ENCODE results near the gene CPO.

Gene CPO

GRCh38 chr2:206981086-206981674 lies 41.9 kb downstream of the CPO start:
- H3K9me3 ChIP-seq (ENCODE audit: low read length): no peaks in the 10 kb centered on the region

GRCh38 chr2:206981739-206982340 lies 42.5 kb downstream of the CPO start:
- H2AFZ ChIP-seq (ENCODE audit: low read depth, low read length): no peak overlapping the region
- no peak overlapping the region for H3K4me3 ChIP-seq (ENCODE audit: low read length)
- peaks cover 27% of the 10 kb centered on the region for H3K27me3 ChIP-seq (ENCODE audit: insufficient read depth, low read length)
- H3K4me1 ChIP-seq (ENCODE audit: insufficient read depth, low read length): peaks cover 8% of the 10 kb centered on the region
- no peaks in the 10 kb centered on the region for H3K36me3 ChIP-seq (ENCODE audit: insufficient read depth, low read length)
- no peaks in the 10 kb centered on the region for H3K9me3 ChIP-seq (ENCODE audit: low read length)

More at GRCh38 chr2:206981086-206981674, 41.9 kb downstream of the CPO start:
- Histone ChIP-seq H2AFZ (ENCODE audit: low read depth, low read length) (no peak overlapping the region), H3K36me3 (ENCODE audit: insufficient read depth, low read length) (no peaks in the 10 kb centered on the region), H3K4me1 (ENCODE audit: insufficient read depth, low read length) (peaks cover 8% of the 10 kb centered on the region), H3K4me3 (ENCODE audit: low read length) (no peak overlapping the region), H3K27me3 (ENCODE audit: insufficient read depth, low read length) (peaks cover 33% of the 10 kb centered on the region)

DNA sequence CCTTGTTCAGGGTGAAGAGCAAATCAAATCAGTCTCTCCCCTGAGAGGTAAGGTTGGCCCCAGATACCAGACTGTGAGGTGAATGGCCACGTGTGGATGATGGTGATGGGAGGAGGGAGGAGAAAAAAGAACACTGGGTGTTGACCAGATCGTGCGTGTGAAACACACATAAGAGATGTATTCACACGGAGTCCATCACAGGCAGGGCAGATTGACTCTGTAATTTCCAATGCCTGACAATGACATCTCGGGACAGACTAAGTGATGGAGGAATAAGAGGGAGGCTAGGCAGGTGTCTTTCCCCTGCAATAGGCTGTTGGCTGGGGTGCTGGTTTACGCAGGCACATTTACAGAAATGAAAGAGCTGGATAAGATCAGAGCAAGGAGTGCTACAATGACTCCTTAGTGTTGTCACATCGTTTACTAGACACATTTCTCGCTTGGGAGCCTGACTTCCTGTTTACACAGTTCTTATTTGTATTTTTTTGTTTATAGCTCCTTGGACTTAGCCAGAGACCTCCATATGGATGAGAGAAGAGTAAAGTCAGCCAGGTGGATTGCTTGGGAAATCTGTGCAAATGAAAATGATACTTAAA lies 43.1 kb downstream of the CPO start:
- Histone ChIP-seq H3K9me3 (ENCODE audit: low read length) (no peaks in the 10 kb centered on the region), H3K36me3 (ENCODE audit: insufficient read depth, low read length) (no peaks in the 10 kb centered on the region), H3K4me1 (ENCODE audit: insufficient read depth, low read length) (peaks cover 8% of the 10 kb centered on the region), H3K4me3 (ENCODE audit: low read length) (no peak overlapping the region), H2AFZ (ENCODE audit: low read depth, low read length) (no peak overlapping the region), H3K27me3 (ENCODE audit: insufficient read depth, low read length) (peaks cover 21% of the 10 kb centered on the region)

DNA sequence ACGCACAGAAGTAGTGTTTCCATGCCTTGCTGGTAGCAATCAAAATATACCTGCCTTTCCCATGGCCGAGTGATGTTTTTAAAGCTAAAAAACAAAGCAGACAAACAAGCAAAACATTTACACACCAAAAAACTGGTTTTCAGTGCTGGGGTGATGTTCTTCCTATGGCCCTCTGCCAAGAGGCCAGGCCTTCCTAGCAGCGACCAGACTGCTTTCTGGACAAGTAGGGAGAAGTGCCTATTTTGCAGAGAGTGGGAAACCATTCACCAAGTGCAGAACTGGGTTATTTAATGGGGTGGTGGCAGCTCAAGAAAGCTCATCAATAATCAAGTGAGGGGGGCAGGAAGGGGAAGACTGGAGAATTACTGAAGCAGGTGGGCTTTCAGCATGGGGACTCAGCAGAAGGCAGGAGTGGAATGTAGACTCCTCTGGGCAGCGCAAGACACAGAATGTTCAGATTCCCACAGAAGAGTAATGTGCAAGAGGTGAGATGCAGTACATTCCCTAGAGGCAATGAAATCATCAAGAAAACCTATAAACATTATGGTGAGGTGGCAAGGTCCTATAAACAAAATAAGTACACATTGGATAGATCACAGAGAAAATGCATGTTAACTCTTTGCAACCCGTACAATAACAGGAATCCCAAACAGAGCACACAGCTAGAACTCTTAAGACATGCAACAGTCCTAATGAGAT lies 44.0 kb downstream of the CPO start:
- no peak overlapping the region for H2AFZ ChIP-seq (ENCODE audit: low read depth, low read length)
- H3K27me3 ChIP-seq (ENCODE audit: insufficient read depth, low read length): peaks cover 15% of the 10 kb centered on the region
- no peaks in the 10 kb centered on the region for H3K36me3 ChIP-seq (ENCODE audit: insufficient read depth, low read length)
- peaks cover 8% of the 10 kb centered on the region for H3K4me1 ChIP-seq (ENCODE audit: insufficient read depth, low read length)
- no peak overlapping the region for H3K4me3 ChIP-seq (ENCODE audit: low read length)
- H3K9me3 ChIP-seq (ENCODE audit: low read length): no peaks in the 10 kb centered on the region

DNA sequence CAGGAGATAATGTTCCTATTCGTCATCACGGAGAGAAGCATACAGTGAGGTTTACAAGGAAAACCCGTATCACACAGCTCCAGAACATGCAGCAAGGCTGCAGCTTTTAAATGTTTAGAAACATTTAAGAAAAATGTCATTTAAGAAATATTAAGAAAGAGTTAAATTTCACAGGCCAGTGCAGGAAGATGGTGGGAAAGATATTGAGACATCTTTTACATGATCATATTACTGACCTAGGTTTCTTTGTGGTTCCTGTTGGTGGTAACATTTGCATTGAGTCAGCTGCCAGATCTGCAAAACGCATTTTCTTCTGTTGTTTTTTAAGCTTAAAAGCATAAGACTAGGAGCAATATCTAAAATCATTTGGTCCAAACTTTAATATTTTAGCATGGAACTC lies 44.9 kb downstream of the CPO start:
- Histone ChIP-seq H3K36me3 (ENCODE audit: insufficient read depth, low read length) (no peaks in the 10 kb centered on the region), H3K4me1 (ENCODE audit: insufficient read depth, low read length) (peaks cover 8% of the 10 kb centered on the region), H3K27me3 (ENCODE audit: insufficient read depth, low read length) (peaks cover 15% of the 10 kb centered on the region)

DNA sequence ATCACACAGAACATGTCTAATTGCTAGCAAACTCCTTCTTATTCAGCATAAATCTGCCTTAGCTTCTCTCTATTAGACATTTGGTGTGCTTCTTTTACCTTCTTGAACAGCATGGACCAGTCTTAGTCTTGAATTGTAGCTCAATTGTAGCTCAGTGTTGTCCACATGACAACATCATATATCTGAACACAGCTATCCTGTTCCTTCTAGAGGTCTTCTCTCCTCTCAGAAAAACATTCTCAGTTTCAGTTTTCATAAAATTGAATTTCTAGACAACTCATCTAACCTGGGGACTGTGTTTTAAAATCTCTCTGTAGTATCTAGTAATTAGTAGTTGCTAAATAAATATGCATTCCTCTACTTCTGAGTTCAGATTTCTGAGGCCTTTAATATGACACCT lies 47.6 kb downstream of the CPO start:
- H2AFZ ChIP-seq (ENCODE audit: low read depth, low read length): no peak overlapping the region
- H3K4me1 ChIP-seq (ENCODE audit: insufficient read depth, low read length): peaks cover 6% of the 10 kb centered on the region
- H3K36me3 ChIP-seq (ENCODE audit: insufficient read depth, low read length): no peaks in the 10 kb centered on the region
- H3K27me3 ChIP-seq (ENCODE audit: insufficient read depth, low read length): no peaks in the 10 kb centered on the region
- no peak overlapping the region for H3K4me3 ChIP-seq (ENCODE audit: low read length)
- no peaks in the 10 kb centered on the region for H3K9me3 ChIP-seq (ENCODE audit: low read length)

More for the DNA sequence above, 44.9 kb downstream of the CPO start:
- H2AFZ ChIP-seq (ENCODE audit: low read depth, low read length): no peak overlapping the region
- no peak overlapping the region for H3K4me3 ChIP-seq (ENCODE audit: low read length)
- H3K9me3 ChIP-seq (ENCODE audit: low read length): no peaks in the 10 kb centered on the region

DNA sequence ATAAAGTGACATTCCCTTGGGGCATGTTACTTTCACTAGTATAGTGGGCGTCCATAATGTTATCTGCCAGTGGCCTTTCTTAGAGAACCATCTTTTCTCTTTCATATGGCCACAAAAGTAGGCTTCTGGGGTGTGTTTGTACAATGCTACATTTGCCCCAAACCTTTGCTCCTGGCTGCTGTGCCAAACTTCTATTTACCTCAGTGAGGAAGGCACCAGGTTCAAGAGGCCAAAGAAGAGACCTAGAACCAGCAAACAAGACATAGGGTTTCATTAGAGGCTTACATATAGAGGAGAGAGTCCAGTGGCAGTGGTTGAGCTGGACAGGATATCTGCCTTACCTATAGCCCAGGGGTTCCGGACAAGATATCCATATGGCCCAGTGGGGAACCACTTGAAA lies 48.5 kb downstream of the CPO start:
- no peaks in the 10 kb centered on the region for H3K4me1 ChIP-seq (ENCODE audit: insufficient read depth, low read length)
- H3K27me3 ChIP-seq (ENCODE audit: insufficient read depth, low read length): no peaks in the 10 kb centered on the region
- no peak overlapping the region for H3K4me3 ChIP-seq (ENCODE audit: low read length)
- H3K9me3 ChIP-seq (ENCODE audit: low read length): no peaks in the 10 kb centered on the region
- no peak overlapping the region for H2AFZ ChIP-seq (ENCODE audit: low read depth, low read length)
- H3K36me3 ChIP-seq (ENCODE audit: insufficient read depth, low read length): no peaks in the 10 kb centered on the region

- H3K36me3 ChIP-seq (ENCODE audit: insufficient read depth, low read length): no peaks in the 10 kb centered on the region
- no peaks in the 10 kb centered on the region for H3K27me3 ChIP-seq (ENCODE audit: insufficient read depth, low read length)
- no peaks in the 10 kb centered on the region for H3K4me1 ChIP-seq (ENCODE audit: insufficient read depth, low read length)
- no peak overlapping the region for H3K4me3 ChIP-seq (ENCODE audit: low read length)
- H2AFZ ChIP-seq (ENCODE audit: low read depth, low read length): no peak overlapping the region
- H3K9me3 ChIP-seq (ENCODE audit: low read length): no peaks in the 10 kb centered on the region
These were observed 49.6 kb downstream of the CPO start for GRCh38 chr2:206988884-206989283.

DNA sequence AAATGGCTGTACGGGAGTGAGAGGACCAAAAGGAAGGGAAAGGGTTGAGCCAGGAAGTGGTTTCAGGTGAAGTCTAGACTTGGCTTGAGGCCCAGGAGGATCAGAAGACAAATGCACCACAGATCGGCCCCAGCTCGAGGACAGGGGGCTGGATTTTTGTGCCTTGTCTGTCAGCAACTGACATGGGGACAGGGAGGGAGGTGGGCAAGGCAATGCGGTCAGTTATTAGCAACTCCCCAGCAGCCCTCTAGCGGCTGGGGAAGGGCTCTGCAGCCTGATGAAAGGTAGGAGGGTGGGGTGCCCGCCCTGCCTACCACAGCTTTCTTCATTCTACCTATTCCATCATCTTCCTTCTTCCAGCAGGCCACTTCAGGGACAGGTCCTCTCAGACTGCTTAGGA lies 50.0 kb downstream of the CPO start:
- Histone ChIP-seq H3K4me3 (ENCODE audit: low read length) (no peak overlapping the region), H3K36me3 (ENCODE audit: insufficient read depth, low read length) (no peaks in the 10 kb centered on the region), H3K9me3 (ENCODE audit: low read length) (no peaks in the 10 kb centered on the region), H3K27me3 (ENCODE audit: insufficient read depth, low read length) (no peaks in the 10 kb centered on the region), H2AFZ (ENCODE audit: low read depth, low read length) (no peak overlapping the region), H3K4me1 (ENCODE audit: insufficient read depth, low read length) (no peaks in the 10 kb centered on the region)

DNA sequence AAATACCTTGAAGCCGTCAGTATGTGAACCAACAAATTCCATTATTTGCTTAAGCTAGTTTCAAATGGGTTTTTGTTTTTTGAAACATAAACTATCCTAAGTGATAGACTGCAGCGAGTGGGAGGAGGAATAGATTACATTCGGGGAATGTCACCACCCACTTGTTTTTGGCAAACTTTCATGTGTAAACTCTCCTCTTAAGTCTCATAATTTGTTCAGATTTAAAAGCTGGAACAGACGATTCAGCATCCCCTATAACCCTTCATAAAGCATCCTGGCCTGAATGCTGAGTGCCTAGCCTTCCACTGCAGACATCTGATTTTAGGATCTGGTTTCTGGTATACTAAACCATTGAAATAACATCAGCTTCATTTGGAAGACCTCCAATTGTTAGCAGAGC lies 51.0 kb downstream of the CPO start:
- Histone ChIP-seq H3K4me3 (ENCODE audit: low read length) (no peak overlapping the region), H3K36me3 (ENCODE audit: insufficient read depth, low read length) (no peaks in the 10 kb centered on the region), H3K4me1 (ENCODE audit: insufficient read depth, low read length) (no peaks in the 10 kb centered on the region), H3K27me3 (ENCODE audit: insufficient read depth, low read length) (no peaks in the 10 kb centered on the region), H3K9me3 (ENCODE audit: low read length) (no peaks in the 10 kb centered on the region), H2AFZ (ENCODE audit: low read depth, low read length) (no peak overlapping the region)

GRCh38 chr2:206991070-206991469 lies 51.8 kb downstream of the CPO start:
- H3K9me3 ChIP-seq (ENCODE audit: low read length): no peaks in the 10 kb centered on the region
- no peaks in the 10 kb centered on the region for H3K4me1 ChIP-seq (ENCODE audit: insufficient read depth, low read length)
- no peaks in the 10 kb centered on the region for H3K36me3 ChIP-seq (ENCODE audit: insufficient read depth, low read length)
- H2AFZ ChIP-seq (ENCODE audit: low read depth, low read length): no peak overlapping the region
- H3K4me3 ChIP-seq (ENCODE audit: low read length): no peak overlapping the region
- no peaks in the 10 kb centered on the region for H3K27me3 ChIP-seq (ENCODE audit: insufficient read depth, low read length)

GRCh38 chr2:206993396-206993911 lies 54.1 kb downstream of the CPO start:
- H3K4me1 ChIP-seq (ENCODE audit: insufficient read depth, low read length): no peaks in the 10 kb centered on the region
- H2AFZ ChIP-seq (ENCODE audit: low read depth, low read length): no peak overlapping the region
- no peak overlapping the region for H3K4me3 ChIP-seq (ENCODE audit: low read length)
- H3K36me3 ChIP-seq (ENCODE audit: insufficient read depth, low read length): no peaks in the 10 kb centered on the region
- H3K27me3 ChIP-seq (ENCODE audit: insufficient read depth, low read length): no peaks in the 10 kb centered on the region
- no peaks in the 10 kb centered on the region for H3K9me3 ChIP-seq (ENCODE audit: low read length)

DNA sequence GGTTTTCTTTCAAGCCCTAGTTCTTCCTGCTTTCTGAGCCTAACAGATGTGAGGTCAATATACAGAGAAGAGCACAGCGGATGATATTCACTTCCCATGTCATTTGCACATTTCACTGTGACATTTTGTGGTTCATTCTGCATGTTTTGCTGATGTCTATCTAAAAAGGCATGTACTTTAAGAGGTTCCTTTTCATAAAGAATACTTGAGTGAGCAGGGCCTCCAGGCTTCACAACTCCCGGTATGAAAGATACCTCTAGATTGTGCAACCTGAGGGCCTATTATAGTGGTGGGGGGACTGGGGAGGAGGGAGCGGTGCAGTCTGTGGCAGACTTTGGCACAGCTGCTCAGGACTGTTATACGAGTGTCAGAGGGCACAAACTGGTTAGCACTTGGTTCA lies 54.6 kb downstream of the CPO start:
- H3K36me3 ChIP-seq (ENCODE audit: insufficient read depth, low read length): no peaks in the 10 kb centered on the region
- no peak overlapping the region for H2AFZ ChIP-seq (ENCODE audit: low read depth, low read length)
- H3K4me1 ChIP-seq (ENCODE audit: insufficient read depth, low read length): no peaks in the 10 kb centered on the region
- H3K4me3 ChIP-seq (ENCODE audit: low read length): no peak overlapping the region
- no peaks in the 10 kb centered on the region for H3K27me3 ChIP-seq (ENCODE audit: insufficient read depth, low read length)
- no peaks in the 10 kb centered on the region for H3K9me3 ChIP-seq (ENCODE audit: low read length)

Data from neuron (in vitro differentiated cells).